ENCODE results near the gene THRAP3. TPM values are rescaled to one million over a fixed set of nuclear protein-coding genes. Genes with fewer than 3 reads are reported as not detected.
A peak's percentile ranks its signal among the peaks of the same experiment; 100 is the strongest.

THRAP3 gene
- total RNA-seq, 4 donors from 2014 or later = 64.1 to 102 (median 76.9) TPM

- no peak for TF ChIP-seq POLR2A (IDR thresholded peaks at IDR 0.05)
- TF ChIP-seq CTCF (IDR thresholded peaks at IDR 0.05) = no peak
- WGBS, 2 donors = 87 to 90% methylated on average over 9 of the region's 10 CpGs
- peak in 1 of 2 donors; percentile 86 for DNase-seq (ENCODE audit: low spot score in 2 of 2)
- no peak overlapping the region for H3K4me3 ChIP-seq (ENCODE audit: low read depth, poor library complexity, severe bottlenecking)
- intact Hi-C loops (cut with DNase I; ENCODE audit: low total_unique reads) = no loop called here
Measured at GRCh38 chr1:36307601-36308330, 83.5 kb downstream of the THRAP3 start.

GRCh38 chr1:36309397-36309796 lies 85.2 kb downstream of the THRAP3 start:
- WGBS, 2 donors = 95 to 97% methylated on average over 7 of the region's 7 CpGs
- H3K4me3 ChIP-seq (ENCODE audit: low read depth, poor library complexity, severe bottlenecking) = no peak overlapping the region
- TF ChIP-seq CTCF (IDR thresholded peaks at IDR 0.05) (no peak), POLR2A (IDR thresholded peaks at IDR 0.05) (no peak)
- peak in 1 of 2 donors; percentile 53 for DNase-seq (ENCODE audit: low spot score in 2 of 2)
- intact Hi-C loops (cut with DNase I; ENCODE audit: low total_unique reads) = no loop called here

GRCh38 chr1:36320291-36320761 lies 96.1 kb downstream of the THRAP3 start:
- no peak for TF ChIP-seq POLR2A (IDR thresholded peaks at IDR 0.05)
- no peak for TF ChIP-seq CTCF (IDR thresholded peaks at IDR 0.05)
- no peak for DNase-seq (ENCODE audit: low spot score in 2 of 2)
- H3K4me3 ChIP-seq (ENCODE audit: low read depth, poor library complexity, severe bottlenecking) = no peak overlapping the region
- intact Hi-C loops (cut with DNase I; ENCODE audit: low total_unique reads) = no loop called here
- 60 to 61% methylated on average over 16 of the region's 16 CpGs for WGBS, 2 donors

GRCh38 chr1:36320767-36321118 lies 96.5 kb downstream of the THRAP3 start:
- TF ChIP-seq CTCF (IDR thresholded peaks at IDR 0.05) (no peak), POLR2A (IDR thresholded peaks at IDR 0.05) (no peak)
- H3K4me3 ChIP-seq (ENCODE audit: low read depth, poor library complexity, severe bottlenecking) = no peak overlapping the region
- 23 to 43% methylated on average over 22 of the region's 23 CpGs for WGBS, 2 donors
- no peak for DNase-seq (ENCODE audit: low spot score in 2 of 2)
- intact Hi-C loops (cut with DNase I; ENCODE audit: low total_unique reads) = no loop called here

- DNase-seq (ENCODE audit: low spot score in 2 of 2) = peak; percentile 75 to 96
- no peak overlapping the region for H3K4me3 ChIP-seq (ENCODE audit: low read depth, poor library complexity, severe bottlenecking)
- intact Hi-C loops (cut with DNase I; ENCODE audit: low total_unique reads) = no loop called here
- TF ChIP-seq CTCF (IDR thresholded peaks at IDR 0.05) (no peak), POLR2A (IDR thresholded peaks at IDR 0.05) (no peak)
- WGBS, 2 donors = 46 to 51% methylated on average over 42 to 48 of the region's 59 CpGs
Measured at GRCh38 chr1:36321119-36321951, 97.1 kb downstream of the THRAP3 start.

Measured in lower leg skin (tissue), 4 donors.